Measurements from ENCODE around the gene SLC17A5.
"Not testable (repeated sequence)": the region's sequence is repeated elsewhere in the genome, so short reads cannot be mapped to it uniquely, and the experiment has no call there.

SLC17A5 gene

GRCh38 chr6:73579851-73580246 is 73.9 kb downstream of the SLC17A5 start:
- Histone ChIP-seq H3K79me2 (ENCODE audit: insufficient read depth, low read length) (no peaks in the 10 kb centered on the region), H3K4me3 (ENCODE audit: low read depth, low read length, poor library complexity, severe bottlenecking) (no peak overlapping the region), H3K9me3 (ENCODE audit: low read length) (no peaks in the 10 kb centered on the region), H3K27me3 (ENCODE audit: insufficient read depth, low read length) (no peaks in the 10 kb centered on the region), H3K4me1 (ENCODE audit: insufficient read depth, low read length, severe bottlenecking) (peaks cover 16% of the 10 kb centered on the region), H3F3A (ENCODE audit: insufficient read depth, low read length) (no peaks in the 10 kb centered on the region), H3K36me3 (ENCODE audit: insufficient read depth, low read length) (no peaks in the 10 kb centered on the region), H2AFZ (ENCODE audit: low read length) (no peak overlapping the region), H3K27ac (ENCODE audit: low read depth, low read length, poor library complexity, severe bottlenecking) (peak overlapping the region; percentile 56), H3K9me2 (ENCODE audit: low read depth, low read length) (no peaks in the 10 kb centered on the region), H4K20me1 (ENCODE audit: insufficient read depth, low read length) (no peaks in the 10 kb centered on the region), H3K4me2 (ENCODE audit: low read length) (peak overlapping the region; percentile 56), H3K9ac (ENCODE audit: low read length) (peak overlapping the region; percentile 28; the same call in 1 of the 2 replicates)
- TF ChIP-seq CTCF (IDR thresholded peaks at IDR 0.05; ENCODE audit: low read length) (no peak), EZH2 (IDR thresholded peaks at IDR 0.05; ENCODE audit: borderline replicate concordance, low read length) (no peak)

GRCh38 chr6:73579389-73579788 is 74.4 kb downstream of the SLC17A5 start:
- no peaks in the 10 kb centered on the region for H4K20me1 ChIP-seq (ENCODE audit: insufficient read depth, low read length)
- H3K9me2 ChIP-seq (ENCODE audit: low read depth, low read length), result no peaks in the 10 kb centered on the region
- H2AFZ ChIP-seq (ENCODE audit: low read length), result no peak overlapping the region
- no peak overlapping the region for H3K27ac ChIP-seq (ENCODE audit: low read depth, low read length, poor library complexity, severe bottlenecking)
- no peaks in the 10 kb centered on the region for H3K36me3 ChIP-seq (ENCODE audit: insufficient read depth, low read length)
- no peaks in the 10 kb centered on the region for H3K27me3 ChIP-seq (ENCODE audit: insufficient read depth, low read length)
- H3K4me2 ChIP-seq (ENCODE audit: low read length), result no peak overlapping the region
- no peaks in the 10 kb centered on the region for H3F3A ChIP-seq (ENCODE audit: insufficient read depth, low read length)
- no peaks in the 10 kb centered on the region for H3K79me2 ChIP-seq (ENCODE audit: insufficient read depth, low read length)
- peaks cover 15% of the 10 kb centered on the region for H3K4me1 ChIP-seq (ENCODE audit: insufficient read depth, low read length, severe bottlenecking)
- H3K9ac ChIP-seq (ENCODE audit: low read length), result no peak overlapping the region
- no peaks in the 10 kb centered on the region for H3K9me3 ChIP-seq (ENCODE audit: low read length)
- H3K4me3 ChIP-seq (ENCODE audit: low read depth, low read length, poor library complexity, severe bottlenecking), result no peak overlapping the region
- TF ChIP-seq CTCF (IDR thresholded peaks at IDR 0.05; ENCODE audit: low read length) (no peak), EZH2 (IDR thresholded peaks at IDR 0.05; ENCODE audit: borderline replicate concordance, low read length) (no peak)

GRCh38 chr6:73577676-73578075 is 76.1 kb downstream of the SLC17A5 start:
- no peak for TF ChIP-seq EZH2 (IDR thresholded peaks at IDR 0.05; ENCODE audit: borderline replicate concordance, low read length)
- no peak for TF ChIP-seq CTCF (IDR thresholded peaks at IDR 0.05; ENCODE audit: low read length)
- Histone ChIP-seq H3K9ac (ENCODE audit: low read length) (no peak overlapping the region), H2AFZ (ENCODE audit: low read length) (peak overlapping the region; percentile 35; the same call in 1 of the 2 replicates), H3K4me2 (ENCODE audit: low read length) (no peak overlapping the region), H3K79me2 (ENCODE audit: insufficient read depth, low read length) (no peaks in the 10 kb centered on the region), H3K4me3 (ENCODE audit: low read depth, low read length, poor library complexity, severe bottlenecking) (no peak overlapping the region), H3K4me1 (ENCODE audit: insufficient read depth, low read length, severe bottlenecking) (peaks cover 15% of the 10 kb centered on the region), H3K9me3 (ENCODE audit: low read length) (no peaks in the 10 kb centered on the region), H4K20me1 (ENCODE audit: insufficient read depth, low read length) (no peaks in the 10 kb centered on the region), H3K27me3 (ENCODE audit: insufficient read depth, low read length) (no peaks in the 10 kb centered on the region), H3F3A (ENCODE audit: insufficient read depth, low read length) (no peaks in the 10 kb centered on the region), H3K9me2 (ENCODE audit: low read depth, low read length) (no peaks in the 10 kb centered on the region), H3K27ac (ENCODE audit: low read depth, low read length, poor library complexity, severe bottlenecking) (peak overlapping the region; percentile 37), H3K36me3 (ENCODE audit: insufficient read depth, low read length) (no peaks in the 10 kb centered on the region)

GRCh38 chr6:73572531-73572930 is 81.3 kb downstream of the SLC17A5 start:
- H3K9me3 ChIP-seq (ENCODE audit: low read length); H3K27me3 ChIP-seq (ENCODE audit: insufficient read depth, low read length); H3K4me2 ChIP-seq (ENCODE audit: low read length); H3K36me3 ChIP-seq (ENCODE audit: insufficient read depth, low read length); H4K20me1 ChIP-seq (ENCODE audit: insufficient read depth, low read length); H3K9ac ChIP-seq (ENCODE audit: low read length); H3K27ac ChIP-seq (ENCODE audit: low read depth, low read length, poor library complexity, severe bottlenecking); H3K9me2 ChIP-seq (ENCODE audit: low read depth, low read length); H3K4me3 ChIP-seq (ENCODE audit: low read depth, low read length, poor library complexity, severe bottlenecking); H2AFZ ChIP-seq (ENCODE audit: low read length); H3K4me1 ChIP-seq (ENCODE audit: insufficient read depth, low read length, severe bottlenecking); H3K79me2 ChIP-seq (ENCODE audit: insufficient read depth, low read length); H3F3A ChIP-seq (ENCODE audit: insufficient read depth, low read length): not testable (repeated sequence)

GRCh38 chr6:73571218-73572181 is 82.3 kb downstream of the SLC17A5 start:
- H3K79me2 ChIP-seq (ENCODE audit: insufficient read depth, low read length); H3K4me3 ChIP-seq (ENCODE audit: low read depth, low read length, poor library complexity, severe bottlenecking); H3K36me3 ChIP-seq (ENCODE audit: insufficient read depth, low read length); H3F3A ChIP-seq (ENCODE audit: insufficient read depth, low read length); H3K27ac ChIP-seq (ENCODE audit: low read depth, low read length, poor library complexity, severe bottlenecking); H3K4me1 ChIP-seq (ENCODE audit: insufficient read depth, low read length, severe bottlenecking); H4K20me1 ChIP-seq (ENCODE audit: insufficient read depth, low read length); H3K9me2 ChIP-seq (ENCODE audit: low read depth, low read length); H3K9me3 ChIP-seq (ENCODE audit: low read length); H2AFZ ChIP-seq (ENCODE audit: low read length); H3K9ac ChIP-seq (ENCODE audit: low read length); H3K4me2 ChIP-seq (ENCODE audit: low read length); H3K27me3 ChIP-seq (ENCODE audit: insufficient read depth, low read length): not testable (repeated sequence)

Measured in OCI-LY1 (cell line).